Gastroesophageal sphincter (tissue), 3 donors: ENCODE data around the gene SCAI.

ENCODE experiments used
- EP300 ChIP-seq: sonication (generic); formaldehyde crosslinking; IDR thresholded peaks from one replicate; pipeline ENCODE4 v1.6.1; 2017; ENCODE audit warnings: antibody characterized with exemption, mild to moderate bottlenecking
- POLR2A ChIP-seq, 2 donors: fragments of 450-650 bp; IDR thresholded peaks; one replicate each; pipeline ENCODE4 v1.6.1; 2017; ENCODE audit warnings: antibody characterized with exemption in 2 of 2, mild to moderate bottlenecking in 2 of 2, moderate library complexity in 1 of 2
- POLR2AphosphoS5 ChIP-seq: sonication (generic); formaldehyde crosslinking; IDR thresholded peaks from one replicate; pipeline ENCODE4 v1.6.1; 2017; ENCODE audit warnings: antibody characterized with exemption
- TF ChIP-seq, protein P1 (sequence below), 4 experiments: fragments of 200-600 bp in 2 of 4; fragments of 450-650 bp in 2 of 4; sonication (generic) in 1 of 4; IDR thresholded peaks; one replicate each; pipeline ENCODE4 v1.5.1; 2017 to 2019; ENCODE audit warnings: antibody characterized with exemption in 4 of 4, mild to moderate bottlenecking in 2 of 4, moderate library complexity in 2 of 4

DNA sequence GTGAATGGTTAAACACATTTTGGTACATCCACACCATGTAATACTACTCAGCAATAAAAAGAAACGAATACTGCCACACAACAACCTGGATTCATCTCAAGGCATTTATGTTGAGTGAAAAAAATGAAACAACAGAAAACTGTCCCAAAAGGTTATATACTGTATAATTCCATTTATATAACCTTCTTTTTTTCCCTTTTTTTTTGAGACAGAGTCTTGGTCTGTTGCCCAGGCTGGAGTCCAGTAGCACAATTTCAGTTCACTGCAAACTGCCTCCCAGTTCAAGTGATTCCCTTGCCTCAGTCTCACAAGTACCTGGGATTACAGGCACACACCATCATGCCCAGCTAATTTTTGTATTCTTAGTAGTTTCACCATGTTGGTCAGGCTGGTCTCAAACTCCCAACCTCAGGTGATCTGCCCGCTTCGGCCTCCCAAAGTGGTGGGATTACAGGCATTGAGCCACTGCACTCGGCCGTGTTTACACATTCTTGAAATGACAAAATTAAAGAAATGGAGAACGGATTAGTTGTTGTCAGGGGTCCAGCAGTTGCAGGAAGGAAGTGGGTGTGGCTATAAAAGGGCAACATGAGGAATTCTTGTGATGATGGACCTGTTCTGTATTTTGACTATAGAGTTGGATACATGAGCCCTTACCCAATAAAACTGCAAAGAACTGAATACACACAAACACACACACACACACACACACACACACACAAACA is 28.9 kb upstream of the SCAI start:
- TF ChIP-seq, protein P1, sequence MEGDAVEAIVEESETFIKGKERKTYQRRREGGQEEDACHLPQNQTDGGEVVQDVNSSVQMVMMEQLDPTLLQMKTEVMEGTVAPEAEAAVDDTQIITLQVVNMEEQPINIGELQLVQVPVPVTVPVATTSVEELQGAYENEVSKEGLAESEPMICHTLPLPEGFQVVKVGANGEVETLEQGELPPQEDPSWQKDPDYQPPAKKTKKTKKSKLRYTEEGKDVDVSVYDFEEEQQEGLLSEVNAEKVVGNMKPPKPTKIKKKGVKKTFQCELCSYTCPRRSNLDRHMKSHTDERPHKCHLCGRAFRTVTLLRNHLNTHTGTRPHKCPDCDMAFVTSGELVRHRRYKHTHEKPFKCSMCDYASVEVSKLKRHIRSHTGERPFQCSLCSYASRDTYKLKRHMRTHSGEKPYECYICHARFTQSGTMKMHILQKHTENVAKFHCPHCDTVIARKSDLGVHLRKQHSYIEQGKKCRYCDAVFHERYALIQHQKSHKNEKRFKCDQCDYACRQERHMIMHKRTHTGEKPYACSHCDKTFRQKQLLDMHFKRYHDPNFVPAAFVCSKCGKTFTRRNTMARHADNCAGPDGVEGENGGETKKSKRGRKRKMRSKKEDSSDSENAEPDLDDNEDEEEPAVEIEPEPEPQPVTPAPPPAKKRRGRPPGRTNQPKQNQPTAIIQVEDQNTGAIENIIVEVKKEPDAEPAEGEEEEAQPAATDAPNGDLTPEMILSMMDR (IDR thresholded peaks at IDR 0.05) = no peak
- no peak for TF ChIP-seq EP300
- no peak for TF ChIP-seq POLR2A (IDR thresholded peaks at IDR 0.05)
- TF ChIP-seq POLR2AphosphoS5 = peak; percentile 63
